ENCODE data around the gene SEMA3F. TPM values are rescaled to one million over a fixed set of nuclear protein-coding genes. Genes with fewer than 3 reads are reported as not detected.

The SEMA3F gene
- total RNA-seq, 3 donors from 2014 or later (not counting 1 experiment from before 2014, with no cell fraction given), result 0.16 to 1.1 (median 0.78) TPM

GRCh38 chr3:50238549-50239026 lies 83.5 kb downstream of the SEMA3F start:
- H3K27me3 Mint-ChIP-seq (ENCODE audit: low read depth in 2 of 2), result no peaks in the 10 kb centered on the region
- Histone ChIP-seq H3K9me3 (ENCODE audit: control insufficient read depth, insufficient read depth, low read length) (no peaks in the 10 kb centered on the region), H3K27me3 (ENCODE audit: control insufficient read depth, insufficient read depth, low read length) (no peaks in the 10 kb centered on the region), H3K4me1 (ENCODE audit: control insufficient read depth, insufficient read depth, low read length) (peaks cover 77% of the 10 kb centered on the region), H3K27ac (ENCODE audit: low read length) (peak overlapping the region; percentile 87), H3K36me3 (ENCODE audit: control insufficient read depth, insufficient read depth, low read length) (peaks cover 20% of the 10 kb centered on the region), H3K4me3 (ENCODE audit: low read length) (peak overlapping the region; percentile 96)
- peak overlapping the region; percentile 95 to 96 for H3K27ac Mint-ChIP-seq
- intact Hi-C loops (cut with micrococcal nuclease), result loop anchor here (1.0 kb wide), 2 partner anchors 8 to 61 kb away; partner anchors contain the start of genes HYAL3 and NAA80
- H3K4me3 Mint-ChIP-seq, result peak overlapping the region; percentile 98
- DNase-seq, result peak in 1 of 2 donors; percentile 37
- TF ChIP-seq, protein P1, sequence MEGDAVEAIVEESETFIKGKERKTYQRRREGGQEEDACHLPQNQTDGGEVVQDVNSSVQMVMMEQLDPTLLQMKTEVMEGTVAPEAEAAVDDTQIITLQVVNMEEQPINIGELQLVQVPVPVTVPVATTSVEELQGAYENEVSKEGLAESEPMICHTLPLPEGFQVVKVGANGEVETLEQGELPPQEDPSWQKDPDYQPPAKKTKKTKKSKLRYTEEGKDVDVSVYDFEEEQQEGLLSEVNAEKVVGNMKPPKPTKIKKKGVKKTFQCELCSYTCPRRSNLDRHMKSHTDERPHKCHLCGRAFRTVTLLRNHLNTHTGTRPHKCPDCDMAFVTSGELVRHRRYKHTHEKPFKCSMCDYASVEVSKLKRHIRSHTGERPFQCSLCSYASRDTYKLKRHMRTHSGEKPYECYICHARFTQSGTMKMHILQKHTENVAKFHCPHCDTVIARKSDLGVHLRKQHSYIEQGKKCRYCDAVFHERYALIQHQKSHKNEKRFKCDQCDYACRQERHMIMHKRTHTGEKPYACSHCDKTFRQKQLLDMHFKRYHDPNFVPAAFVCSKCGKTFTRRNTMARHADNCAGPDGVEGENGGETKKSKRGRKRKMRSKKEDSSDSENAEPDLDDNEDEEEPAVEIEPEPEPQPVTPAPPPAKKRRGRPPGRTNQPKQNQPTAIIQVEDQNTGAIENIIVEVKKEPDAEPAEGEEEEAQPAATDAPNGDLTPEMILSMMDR (IDR thresholded peaks at IDR 0.05), result no peak
- no peaks in the 10 kb centered on the region for H3K9me3 Mint-ChIP-seq
- peaks cover 54 to 74% of the 10 kb centered on the region in 2 donors for H3K4me1 Mint-ChIP-seq
- 67% methylated on average over 7 of the region's 7 CpGs for WGBS (ENCODE audit: insufficient coverage)
- no peaks in the 10 kb centered on the region for H3K36me3 Mint-ChIP-seq
- no peak for ATAC-seq

Other genes starting within 250 kb of the SEMA3F start
- 1 to 10 TPM; 3.7 to 8.1 (median 7.9) TPM for gene MON1A, start 225.5 kb upstream of the SEMA3F start, total RNA-seq
- gene RBM6, start 215.2 kb upstream of the SEMA3F start, total RNA-seq, result 100 to 1,000 TPM; 155 to 193 (median 157) TPM
- gene RBM5, start 66.4 kb upstream of the SEMA3F start, total RNA-seq, result 100 to 1,000 TPM; 359 to 473 (median 401) TPM
- gene GNAT1, start 36.3 kb downstream of the SEMA3F start, total RNA-seq, result not detected
- under 1 TPM in 1 of 3 donors, not detected in 2; 0.82 TPM for gene SLC38A3, start 49.9 kb downstream of the SEMA3F start, total RNA-seq
- 100 to 1,000 TPM; 428 to 467 (median 447) TPM for gene GNAI2, start 80.9 kb downstream of the SEMA3F start, total RNA-seq
- gene SEMA3B, start 113.8 kb downstream of the SEMA3F start, total RNA-seq, result 1 to 10 TPM in 1 of 3 donors, under 1 TPM in 2; 0.97 to 2.0 (median 0.99) TPM
- not detected for gene LSMEM2, start 123.8 kb downstream of the SEMA3F start, total RNA-seq
- gene IFRD2, start 137.1 kb downstream of the SEMA3F start, total RNA-seq, result 10 to 100 TPM; 27.8 to 39.1 (median 32.1) TPM
- gene HYAL3, start 144.1 kb downstream of the SEMA3F start, total RNA-seq, result 1 to 10 TPM in 2 of 3 donors, under 1 TPM in 1; 0.93 to 2.0 (median 1.2) TPM
- 10 to 100 TPM; 22.2 to 30.3 (median 29.6) TPM for gene NAA80, start 144.1 kb downstream of the SEMA3F start, total RNA-seq
- 1 to 10 TPM in 1 of 3 donors, under 1 TPM in 1, not detected in 1; 0.82 to 1.2 TPM for gene HYAL1, start 148.2 kb downstream of the SEMA3F start, total RNA-seq
- gene HYAL2, start 167.4 kb downstream of the SEMA3F start, total RNA-seq, result 1 to 10 TPM; 1.2 to 3.7 (median 3.1) TPM
- gene TUSC2, start 172.9 kb downstream of the SEMA3F start, total RNA-seq, result 10 to 100 TPM; 18.4 to 23.4 (median 21.3) TPM
- 100 to 1,000 TPM; 298 to 329 (median 305) TPM for gene RASSF1, start 185.5 kb downstream of the SEMA3F start, total RNA-seq
- gene ZMYND10, start 190.4 kb downstream of the SEMA3F start, total RNA-seq, result 1 to 10 TPM; 3.0 to 6.3 (median 3.5) TPM
- 10 to 100 TPM; 78.9 to 87.6 (median 80.9) TPM for gene NPRL2, start 195.5 kb downstream of the SEMA3F start, total RNA-seq
- gene CYB561D2, start 195.5 kb downstream of the SEMA3F start, total RNA-seq, result 10 to 100 TPM; 39.6 to 54.0 (median 50.5) TPM
- 10 to 100 TPM; 15.3 to 24.3 (median 22.7) TPM for gene TMEM115, start 204.2 kb downstream of the SEMA3F start, total RNA-seq

Data from natural killer cell (primary cell).